Heart left ventricle (tissue), 16 donors: ENCODE data around the gene SFXN2. TPM values are rescaled to one million over a fixed set of nuclear protein-coding genes. Genes with fewer than 3 reads are reported as not detected.
"Not testable (repeated sequence)": the region's sequence is repeated elsewhere in the genome, so short reads cannot be mapped to it uniquely, and the experiment has no call there.

Source experiments
- ATAC-seq, 4 donors: fragments of 200-7000 bp; cut with Tn5 transposase; one replicate each; pipeline ENCODE4 v1.9.1; 2020 to 2022; ENCODE audit warnings: moderate library complexity in 4 of 4, mild to moderate bottlenecking in 3 of 4, moderate number of reproducible peaks in 1 of 4
- DNase-seq, 5 donors: peaks; one replicate each; pipeline ENCODE4 v3.0.0-alpha.2; 2020
- H3K27ac ChIP-seq, 12 donors: fragments of 200-600 bp; sonication (generic) in 4 of 12; one replicate each; pipeline versions ENCODE4 v1.5.0 to v1.8.0; 2016 to 2022; ENCODE audit warnings: mild to moderate bottlenecking in 2 of 12
- H3K27me3 ChIP-seq, 9 donors: fragments of 200-600 bp; sonication (generic) in 2 of 9; one replicate each; pipeline versions ENCODE4 v1.5.1 to v1.8.0; 2016 to 2022; ENCODE audit warnings: mild to moderate bottlenecking in 3 of 9
- H3K36me3 ChIP-seq, 9 donors: fragments of 200-600 bp; sonication (generic) in 2 of 9; one replicate each; pipeline versions ENCODE4 v1.5.0 to v1.8.0; 2018 to 2022; ENCODE audit warnings: mild to moderate bottlenecking in 2 of 9
- H3K4me1 ChIP-seq, 12 donors: fragments of 200-600 bp; sonication (generic) in 4 of 12; one replicate each; pipeline versions ENCODE4 v1.5.0 to v1.8.0; 2016 to 2022; ENCODE audit warnings: mild to moderate bottlenecking in 3 of 12
- H3K4me3 ChIP-seq, 12 donors: fragments of 200-600 bp; sonication (generic) in 4 of 12; one replicate each; pipeline versions ENCODE4 v1.5.0 to v1.8.0; 2017 to 2022; ENCODE audit warnings: mild to moderate bottlenecking in 9 of 12, moderate library complexity in 4 of 12
- H3K9me3 ChIP-seq, 12 donors: fragments of 200-600 bp; sonication (generic) in 4 of 12; one replicate each; pipeline versions ENCODE4 v1.5.0 to v1.8.0; 2016 to 2022; ENCODE audit warnings: mild to moderate bottlenecking in 1 of 12
- POLR2A ChIP-seq, 2 donors: fragments of 450-650 bp; IDR thresholded peaks; one replicate each; pipeline ENCODE4 v1.6.1; 2017; ENCODE audit warnings: antibody characterized with exemption in 2 of 2, mild to moderate bottlenecking in 2 of 2, moderate library complexity in 2 of 2
- WGBS, 4 donors: extraction: QIAGEN DNeasy Blood & Tissue Kit in 2 of 4; methylation state at CpG; one replicate each; pipeline versions ENCODE4 v1.1.5 to v1.1.7; 2013 to 2018; 5-methylcytosine and 5-hydroxymethylcytosine counted together
- intact Hi-C, 10 donors: fragments of 100-400 bp; cut with DNase I; formaldehyde crosslinking; loops; one replicate each; pipeline versions ENCODE4 v1.11.1 to v1.14.2; 2022
- polyA plus RNA-seq, 2 donors: library from polyadenylated mRNA; stranded (reverse); fragments of 200-250 nt; gene quantifications; one replicate each; pipeline ENCODE4 v1.2.3, GENCODE V29; 2013
- total RNA-seq, 9 donors: library from RNA; depleted of rRNA in 2 of 9; stranded (reverse); fragments of >200 nt in 2 of 9; fragmentation: NEBNext Ultra II Directional in 3 of 9; extraction: Animal tissue kit (Norgen Biotek cat#: 25700) in 3 of 9; gene quantifications; one replicate each; pipeline versions ENCODE4 v1.1.0 to v1.2.4, GENCODE V29; 2016 to 2023
- TF ChIP-seq, protein P1 (sequence below), 12 donors: fragments of 200-600 bp; sonication (generic) in 4 of 12; IDR thresholded peaks; one replicate each; pipeline versions ENCODE4 v1.5.0 to v1.8.0; 2018 to 2022; ENCODE audit warnings: antibody characterized with exemption in 12 of 12, mild to moderate bottlenecking in 5 of 12
- donor health status: ischemic (EF 13 %, LVEDD 7.1; RV severe dilation, severe dysfunction).
- donor health status: healthy with polysubstance abuse.
- donor health status: DM: no; HTN: yes; CAD: no.
- donor health status: DM: no; HTN: no; CAD: no.
- donor health status: ischemic (EF 25% LVEDD 6.9; RV normal size, moderate dysfunction).
- donor health status: ischemic (EF 25% LVEDD 5.7; RV mildly dilated, moderate dysfunction).
- donor health status: healthy.
- donor health status: DM: yes; HTN: yes; CAD: no.
- donor health status: ischemic (EF 35%, LVEDD 5.7; RV mildly dilated, moderate dysfunction).
- donor health status: nonischemic (EF 11% LVEDD 7.7; RV severe dilation, severe dysfunction).
- donor health status: DM: yes; HTN: yes; CAD: no.
- donor health status: PGD.
- donor health status: ischemic (EF 29% LVEDD 5.4; RV normal size, mild dysfunction).
- donor health status: nonischemic (EF 23%, LVEDD 6.1; RV moderate dilation, normal function).

The SFXN2 gene
- total and polyA plus RNA-seq, 11 donors = 0.50 to 7.2 (median 2.4) TPM

DNA sequence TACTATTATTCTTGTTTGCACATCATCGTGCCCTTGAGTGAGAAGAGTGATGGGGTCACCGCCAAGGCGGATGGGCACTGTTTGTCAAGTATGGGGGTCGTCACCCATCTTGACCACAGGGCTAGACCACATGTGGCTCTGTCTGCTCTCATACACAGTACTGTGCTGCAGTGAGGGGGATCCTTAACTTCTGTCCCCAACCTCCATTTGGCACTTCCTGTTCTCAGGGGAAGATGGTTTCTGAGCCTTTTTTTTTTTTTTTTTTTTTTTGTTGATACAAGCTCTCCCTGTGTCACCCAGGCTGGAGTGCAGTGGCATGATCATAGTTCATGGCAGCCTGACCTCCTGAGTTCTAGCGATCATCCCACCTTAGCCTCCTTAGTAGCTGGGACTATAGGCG is 42.9 kb downstream of the SFXN2 start:
- TF ChIP-seq POLR2A (IDR thresholded peaks at IDR 0.05) = no peak
- TF ChIP-seq, protein P1, sequence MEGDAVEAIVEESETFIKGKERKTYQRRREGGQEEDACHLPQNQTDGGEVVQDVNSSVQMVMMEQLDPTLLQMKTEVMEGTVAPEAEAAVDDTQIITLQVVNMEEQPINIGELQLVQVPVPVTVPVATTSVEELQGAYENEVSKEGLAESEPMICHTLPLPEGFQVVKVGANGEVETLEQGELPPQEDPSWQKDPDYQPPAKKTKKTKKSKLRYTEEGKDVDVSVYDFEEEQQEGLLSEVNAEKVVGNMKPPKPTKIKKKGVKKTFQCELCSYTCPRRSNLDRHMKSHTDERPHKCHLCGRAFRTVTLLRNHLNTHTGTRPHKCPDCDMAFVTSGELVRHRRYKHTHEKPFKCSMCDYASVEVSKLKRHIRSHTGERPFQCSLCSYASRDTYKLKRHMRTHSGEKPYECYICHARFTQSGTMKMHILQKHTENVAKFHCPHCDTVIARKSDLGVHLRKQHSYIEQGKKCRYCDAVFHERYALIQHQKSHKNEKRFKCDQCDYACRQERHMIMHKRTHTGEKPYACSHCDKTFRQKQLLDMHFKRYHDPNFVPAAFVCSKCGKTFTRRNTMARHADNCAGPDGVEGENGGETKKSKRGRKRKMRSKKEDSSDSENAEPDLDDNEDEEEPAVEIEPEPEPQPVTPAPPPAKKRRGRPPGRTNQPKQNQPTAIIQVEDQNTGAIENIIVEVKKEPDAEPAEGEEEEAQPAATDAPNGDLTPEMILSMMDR (IDR thresholded peaks at IDR 0.05) = no peak
- ATAC-seq = no peak
- Histone ChIP-seq H3K4me1 (peaks cover 0 to 61% (median 31%) of the 10 kb centered on the region in 12 donors), H3K4me3 (no peak overlapping the region), H3K36me3 (peaks cover 0 to 6% (median 0%) of the 10 kb centered on the region in 9 donors), H3K27me3 (no peaks in the 10 kb centered on the region), H3K9me3 (peaks cover 0 to 5% (median 0%) of the 10 kb centered on the region in 12 donors), H3K27ac (peak overlapping the region in 1 of 12 donors; percentile 79)
- 97 to 99% (median 98%) methylated on average over 6 of the region's 6 CpGs for WGBS, 4 donors
- intact Hi-C loops = loop anchor here in 1 of 10 donors (10.0 kb wide), 1 partner anchor 57 kb away; no protein-coding TSS in a partner anchor
- DNase-seq = no peak

DNA sequence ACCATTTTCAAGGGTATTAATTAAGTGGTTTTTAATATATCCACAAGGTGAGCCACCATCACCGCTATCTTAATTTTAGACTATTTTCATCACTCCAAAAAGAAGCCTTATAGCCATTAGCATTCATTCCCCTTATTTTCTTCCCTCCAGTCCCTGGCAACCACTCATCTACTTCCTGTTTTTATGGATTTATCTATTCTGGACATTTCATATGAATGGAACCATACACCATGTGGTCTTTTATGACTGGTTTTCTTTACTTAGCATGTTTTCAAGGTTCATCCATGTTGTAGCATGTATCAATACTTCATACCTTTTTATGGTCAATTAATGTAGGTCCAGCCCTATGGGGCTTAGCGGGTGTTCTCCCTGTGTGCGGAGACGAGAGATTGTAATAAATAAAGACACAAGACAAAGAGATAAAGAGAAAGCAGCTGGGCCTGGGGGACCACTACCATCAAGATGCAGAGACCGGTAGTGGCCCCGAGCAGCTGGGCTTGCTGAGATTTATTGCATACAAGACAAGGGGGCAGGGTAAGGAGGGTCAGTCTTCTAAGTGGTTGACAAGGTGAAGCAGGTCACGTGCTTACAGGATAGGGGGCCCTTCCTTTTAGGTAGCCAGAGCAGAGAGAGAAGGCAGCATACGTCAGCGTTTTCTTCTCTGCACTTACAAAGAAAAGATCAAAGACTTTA is 44.0 kb downstream of the SFXN2 start:
- H3K27ac ChIP-seq = peak overlapping the region in 10 of 12 donors; percentile 6 to 79 (median 47)
- no peak for ATAC-seq
- no peak for DNase-seq
- H3K4me3 ChIP-seq = peak overlapping the region in 1 of 12 donors; percentile 4
- peaks cover 0 to 5% (median 0%) of the 10 kb centered on the region in 12 donors for H3K9me3 ChIP-seq
- H3K36me3 ChIP-seq = peaks cover 0 to 6% (median 0%) of the 10 kb centered on the region in 9 donors
- TF ChIP-seq, protein P1 (IDR thresholded peaks at IDR 0.05) = no peak
- no peak for TF ChIP-seq POLR2A (IDR thresholded peaks at IDR 0.05)
- WGBS, 4 donors = 68 to 79% (median 71%) methylated on average over 9 of the region's 9 CpGs
- intact Hi-C loops = loop anchor here in 1 of 10 donors (10.0 kb wide), 1 partner anchor 56 kb away; no protein-coding TSS in a partner anchor
- no peaks in the 10 kb centered on the region for H3K27me3 ChIP-seq
- H3K4me1 ChIP-seq = peaks cover 0 to 60% (median 26%) of the 10 kb centered on the region in 12 donors

DNA sequence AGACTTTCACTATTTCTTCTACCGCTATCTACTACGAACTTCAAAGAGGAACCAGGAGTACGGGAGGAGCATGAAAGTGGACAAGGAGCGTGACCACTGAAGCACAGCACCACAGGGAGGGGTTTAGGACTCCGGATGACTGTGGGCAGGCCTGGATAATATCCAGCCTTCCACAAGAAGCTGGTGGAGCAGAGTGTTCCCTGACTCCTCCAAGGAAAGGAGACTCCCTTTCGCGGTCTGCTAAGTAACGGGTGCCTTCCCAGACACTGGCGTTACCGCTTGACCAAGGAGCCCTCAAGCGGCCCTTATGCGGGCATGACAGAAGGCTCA is 44.5 kb downstream of the SFXN2 start:
- H3K27me3 ChIP-seq, ATAC-seq, H3K36me3 ChIP-seq, H3K9me3 ChIP-seq: not testable (repeated sequence)
- Histone ChIP-seq H3K4me3 (peak overlapping the region in 1 of 12 donors; percentile 4), H3K4me1 (peaks cover 0 to 60% (median 26%) of the 10 kb centered on the region in 12 donors), H3K27ac (peak overlapping the region in 11 of 12 donors; percentile 6 to 79 (median 54))
- intact Hi-C loops = loop anchor here in 1 of 10 donors (10.0 kb wide), 1 partner anchor 56 kb away; no protein-coding TSS in a partner anchor
- WGBS, 4 donors = 42 to 52% (median 48%) methylated on average over 6 to 12 of the region's 12 CpGs
- peak in 2 of 5 donors; percentile 47 to 48 for DNase-seq

DNA sequence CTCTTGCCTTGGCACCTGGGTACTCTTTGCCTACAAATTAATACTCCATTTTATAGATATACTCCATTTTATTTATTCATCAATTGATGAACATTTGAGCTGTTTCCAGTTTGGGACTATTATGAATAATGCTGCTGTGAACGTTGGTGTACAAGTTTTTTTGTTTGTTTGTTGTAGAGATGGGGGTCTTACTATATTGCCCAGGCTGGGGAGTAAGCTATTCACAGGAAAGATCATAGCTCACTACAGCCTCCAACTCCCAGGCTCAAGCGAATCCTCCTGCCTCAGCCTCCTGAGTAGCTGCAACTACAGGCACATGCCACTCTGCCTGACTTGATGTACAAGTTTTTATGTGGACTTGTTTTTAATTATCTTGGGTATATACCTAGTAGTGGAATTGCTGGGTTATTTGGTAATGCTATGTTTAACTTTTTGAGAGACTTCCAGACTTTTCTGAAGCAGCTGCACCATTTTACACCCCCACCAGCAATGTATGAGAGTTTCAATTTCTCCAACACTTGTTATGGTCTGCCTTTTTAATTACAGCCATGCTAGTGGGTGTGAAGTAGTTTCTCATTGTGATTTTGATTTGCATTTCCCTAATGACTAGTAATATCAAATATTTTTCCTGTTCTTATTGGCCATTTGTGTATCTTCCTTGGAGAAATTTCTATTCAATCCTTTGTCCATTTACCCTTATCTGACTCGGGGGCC is 45.2 kb downstream of the SFXN2 start:
- DNase-seq (no peak), ATAC-seq (no peak)
- WGBS, 4 donors = 81 to 90% (median 88%) methylated on average over 3 of the region's 3 CpGs
- H3K36me3 ChIP-seq = peaks cover 0 to 14% (median 0%) of the 10 kb centered on the region in 9 donors
- H3K4me1 ChIP-seq = peaks cover 0 to 59% (median 28%) of the 10 kb centered on the region in 12 donors
- H3K27me3 ChIP-seq = no peaks in the 10 kb centered on the region
- H3K27ac ChIP-seq = peak overlapping the region in 8 of 12 donors; percentile 6 to 79 (median 56)
- intact Hi-C loops = loop anchor here in 2 of 10 donors (5.0 to 10.0 kb wide), 2 partner anchors 48 to 55 kb away; no protein-coding TSS in a partner anchor
- TF ChIP-seq, protein P1 (IDR thresholded peaks at IDR 0.05) = no peak
- no peak for TF ChIP-seq POLR2A (IDR thresholded peaks at IDR 0.05)
- H3K4me3 ChIP-seq = no peak overlapping the region
- H3K9me3 ChIP-seq = peaks cover 0 to 5% (median 0%) of the 10 kb centered on the region in 12 donors
